Measurements from ENCODE around the gene PCDHA7.
"Not testable (repeated sequence)": the region's sequence is repeated elsewhere in the genome, so short reads cannot be mapped to it uniquely, and the experiment has no call there.

PCDHA7 gene

GRCh38 chr5:140833993-140834392 lies at the start of gene PCDHA7:
TSS of gene PCDHA7 (plus strand) at chr5:140834269. CDS start at chr5:140834384, 115 bp downstream.
- DNase-seq (ENCODE audit: low spot score): no peak

GRCh38 chr5:140785905-140786686 lies 48.0 kb upstream of the PCDHA7 start, which contains the start of gene PCDHA1:
TSS of gene PCDHA1 (plus strand) at chr5:140786140.
- DNase-seq (ENCODE audit: low spot score): no peak

GRCh38 chr5:140787422-140787821 lies 46.6 kb upstream of the PCDHA7 start:
- DNase-seq (ENCODE audit: low spot score): not testable (repeated sequence)

GRCh38 chr5:140787849-140788504 lies 46.1 kb upstream of the PCDHA7 start:
- not testable (repeated sequence) for DNase-seq (ENCODE audit: low spot score)

GRCh38 chr5:140791089-140791488 lies 43.0 kb upstream of the PCDHA7 start:
- DNase-seq (ENCODE audit: low spot score): no peak

GRCh38 chr5:140794595-140795258 lies 39.3 kb upstream of the PCDHA7 start, which contains the start of gene PCDHA2:
TSS of gene PCDHA2 (plus strand) at chr5:140794852.
- no peak for DNase-seq (ENCODE audit: low spot score)

- peak; percentile 28 for DNase-seq (ENCODE audit: low spot score)
Observed at GRCh38 chr5:140795259-140795641, 38.8 kb upstream of the PCDHA7 start.

- not testable (repeated sequence) for DNase-seq (ENCODE audit: low spot score)
Observed at GRCh38 chr5:140796072-140796717, 37.9 kb upstream of the PCDHA7 start.

GRCh38 chr5:140796718-140797095 lies 37.4 kb upstream of the PCDHA7 start:
- DNase-seq (ENCODE audit: low spot score): no peak

GRCh38 chr5:140800816-140801493 lies 33.1 kb upstream of the PCDHA7 start, which contains the start of gene PCDHA3:
TSS of gene PCDHA3 (plus strand) at chr5:140801057.
- peak; percentile 14 for DNase-seq (ENCODE audit: low spot score)

GRCh38 chr5:140801494-140801841 lies 32.6 kb upstream of the PCDHA7 start:
- no peak for DNase-seq (ENCODE audit: low spot score)

- DNase-seq (ENCODE audit: low spot score): not testable (repeated sequence)
Observed at GRCh38 chr5:140802381-140802780, 31.7 kb upstream of the PCDHA7 start.

GRCh38 chr5:140802781-140803271 lies 31.2 kb upstream of the PCDHA7 start:
- no peak for DNase-seq (ENCODE audit: low spot score)

- no peak for DNase-seq (ENCODE audit: low spot score)
Observed at GRCh38 chr5:140806834-140807775, 27.0 kb upstream of the PCDHA7 start, which contains the start of gene PCDHA4. TSS of gene PCDHA4 (plus strand) at chr5:140807068.

GRCh38 chr5:140808241-140808888 lies 25.7 kb upstream of the PCDHA7 start:
- not testable (repeated sequence) for DNase-seq (ENCODE audit: low spot score)

GRCh38 chr5:140808889-140809291 lies 25.2 kb upstream of the PCDHA7 start:
- DNase-seq (ENCODE audit: low spot score): no peak

- no peak for DNase-seq (ENCODE audit: low spot score)
Observed at GRCh38 chr5:140821375-140822280, 12.4 kb upstream of the PCDHA7 start, which contains the start of gene PCDHA5. TSS of gene PCDHA5 (plus strand) at chr5:140821613.

GRCh38 chr5:140822281-140822629 lies 11.8 kb upstream of the PCDHA7 start:
- no peak for DNase-seq (ENCODE audit: low spot score)

- not testable (repeated sequence) for DNase-seq (ENCODE audit: low spot score)
Observed at GRCh38 chr5:140822969-140823368, 11.1 kb upstream of the PCDHA7 start.
